Activated naive CD4-positive, alpha-beta T cell treated with anti-CD3 and anti-CD28 coated beads, Interleukin-2, amount 50 U/mL, for 72 hours (primary cell): Measurements from ENCODE around the gene KLHL14. TPM values are rescaled to one million over a fixed set of nuclear protein-coding genes. Genes with fewer than 3 reads are reported as not detected.
"Not testable (repeated sequence)": the region's sequence is repeated elsewhere in the genome, so short reads cannot be mapped to it uniquely, and the experiment has no call there.

Source experiments
- ATAC-seq, 2 donors: fragments of 150-1000 bp; cut with Tn5 transposase; 2 replicates each; pipeline ENCODE4 v1.10.0; 2021; ENCODE audit warnings: mild to moderate bottlenecking in 2 of 2, moderate library complexity in 2 of 2
- DNase-seq, 2 donors: peaks; one replicate each; pipeline ENCODE4 v3.0.0; 2021 to 2022; ENCODE audit warnings: low spot score in 2 of 2
- H3K27ac Mint-ChIP-seq, 2 donors: one replicate each; pipeline ENCODE4 v1.8.0; 2022; ENCODE audit warnings: mild to moderate bottlenecking in 2 of 2, mixed read lengths in 2 of 2
- H3K36me3 Mint-ChIP-seq, 2 donors: one replicate each; pipeline ENCODE4 v1.8.0; 2022; ENCODE audit warnings: mixed read lengths in 2 of 2
- H3K9me3 Mint-ChIP-seq, 2 donors: one replicate each; pipeline ENCODE4 v1.8.0; 2022; ENCODE audit warnings: mixed read lengths in 2 of 2
- total RNA-seq, 2 donors: library from RNA; stranded (reverse); gene quantifications; one replicate each; pipeline ENCODE4 v1.2.3, GENCODE V29; 2022

KLHL14 gene
- total RNA-seq, 2 donors from 2014 or later = not detected

DNA sequence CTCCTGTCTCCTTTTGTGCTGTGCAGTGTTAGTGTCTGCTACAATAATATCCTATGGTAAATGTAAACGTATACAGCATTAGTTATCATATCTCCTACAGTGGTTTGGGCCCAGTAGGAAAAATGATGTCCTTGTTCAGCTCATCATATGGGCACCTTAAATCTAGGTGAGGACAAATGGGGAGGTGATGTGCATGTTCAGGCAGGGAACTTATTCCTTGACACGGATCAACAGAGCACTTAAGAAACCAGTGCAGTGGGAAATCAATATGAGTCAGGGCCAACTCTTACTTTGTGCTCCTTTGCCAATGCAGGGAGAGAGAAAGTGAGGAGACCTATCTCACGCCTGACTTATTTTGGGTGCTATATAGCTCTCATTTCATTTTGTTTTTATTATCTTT lies 76.4 kb downstream of the KLHL14 start:
- H3K27ac Mint-ChIP-seq = no peak overlapping the region
- H3K9me3 Mint-ChIP-seq = no peaks in the 10 kb centered on the region
- no peak for ATAC-seq
- no peak for DNase-seq
- no peaks in the 10 kb centered on the region for H3K36me3 Mint-ChIP-seq

DNA sequence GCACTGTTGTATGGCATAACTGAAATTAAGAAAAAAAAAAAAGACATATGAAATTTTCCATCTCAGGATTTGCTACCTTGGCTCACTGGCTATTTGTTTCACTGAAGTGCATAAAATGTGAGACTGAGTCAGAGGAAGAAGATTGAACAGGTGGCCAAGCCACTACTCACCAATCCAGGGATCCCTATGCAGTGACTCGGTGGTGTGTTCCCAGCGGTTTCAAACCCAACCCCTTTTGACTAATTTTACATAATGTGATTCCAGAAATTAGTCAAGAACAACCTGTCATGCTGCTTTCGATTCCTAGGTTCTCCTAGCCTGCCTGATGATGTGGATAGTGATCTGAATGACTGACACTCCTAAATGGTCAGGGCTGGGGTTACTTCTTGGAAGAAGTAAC lies 77.3 kb downstream of the KLHL14 start:
- Mint-ChIP-seq H3K36me3 (no peaks in the 10 kb centered on the region), H3K27ac (no peak overlapping the region), H3K9me3 (no peaks in the 10 kb centered on the region)
- no peak for DNase-seq
- peak; percentile 59 to 65 for ATAC-seq

DNA sequence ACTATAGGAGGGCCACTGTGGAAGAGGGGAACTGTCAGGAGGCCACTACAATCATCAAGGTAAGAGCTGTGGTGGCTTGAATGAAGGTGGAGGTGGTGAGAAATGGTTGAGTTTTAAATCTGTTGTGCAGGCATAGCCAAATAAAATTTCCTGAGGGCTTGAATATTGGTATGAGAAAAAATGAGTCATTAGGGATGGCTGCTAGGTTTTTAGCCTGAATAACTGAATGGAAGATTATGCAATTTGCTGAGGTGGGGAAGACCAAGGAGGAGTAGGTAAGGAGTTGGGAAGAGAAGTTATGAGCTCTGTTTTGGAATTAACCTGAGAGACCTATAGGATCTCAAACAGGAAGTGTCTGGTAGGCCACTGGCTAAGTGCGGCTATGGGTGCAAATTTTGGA lies 84.0 kb downstream of the KLHL14 start:
- H3K9me3 Mint-ChIP-seq = no peaks in the 10 kb centered on the region
- ATAC-seq = no peak
- H3K27ac Mint-ChIP-seq = no peak overlapping the region
- no peak for DNase-seq
- H3K36me3 Mint-ChIP-seq = no peaks in the 10 kb centered on the region

DNA sequence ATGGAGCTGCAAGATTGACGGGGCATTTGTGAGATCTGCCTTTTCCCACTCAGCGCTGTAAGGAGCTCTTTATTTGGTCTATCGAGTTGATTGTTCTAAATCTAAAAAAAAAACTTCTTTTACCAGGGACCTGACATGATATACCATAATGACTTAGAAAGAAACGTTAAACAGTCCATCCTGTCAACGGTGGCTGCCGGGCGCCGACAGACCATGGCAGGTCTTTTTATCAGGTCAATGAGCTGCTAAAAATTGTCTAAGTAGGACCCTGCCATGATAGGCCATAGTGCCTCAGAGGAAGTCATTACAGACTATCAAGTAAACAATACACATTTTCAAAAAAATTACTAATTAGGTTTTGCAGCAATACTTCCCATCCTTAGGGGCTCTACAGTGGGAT lies 87.9 kb downstream of the KLHL14 start:
- Mint-ChIP-seq H3K27ac (no peak overlapping the region), H3K36me3 (no peaks in the 10 kb centered on the region), H3K9me3 (no peaks in the 10 kb centered on the region)
- no peak for ATAC-seq
- no peak for DNase-seq

DNA sequence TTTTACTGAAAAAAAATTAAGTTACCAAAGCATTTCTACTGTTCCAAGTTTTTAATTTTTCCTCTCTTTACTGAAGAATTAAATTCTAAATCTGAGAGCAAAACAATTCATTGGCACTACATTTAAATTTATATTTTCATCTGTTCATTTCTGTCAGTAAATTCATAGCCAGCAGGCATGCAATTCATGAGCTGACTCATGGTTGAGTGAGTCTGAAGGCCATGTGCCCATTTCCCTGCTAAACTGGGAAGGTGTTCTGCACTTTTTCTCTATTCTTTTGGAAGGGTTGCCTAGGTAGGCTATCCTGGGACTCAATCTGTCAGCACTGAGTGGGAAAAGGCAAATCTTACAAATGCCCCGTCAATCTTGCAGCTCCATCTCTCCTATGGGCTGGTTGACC lies 88.7 kb downstream of the KLHL14 start:
- H3K27ac Mint-ChIP-seq = no peak overlapping the region
- no peak for ATAC-seq
- no peaks in the 10 kb centered on the region for H3K9me3 Mint-ChIP-seq
- H3K36me3 Mint-ChIP-seq = no peaks in the 10 kb centered on the region
- no peak for DNase-seq

DNA sequence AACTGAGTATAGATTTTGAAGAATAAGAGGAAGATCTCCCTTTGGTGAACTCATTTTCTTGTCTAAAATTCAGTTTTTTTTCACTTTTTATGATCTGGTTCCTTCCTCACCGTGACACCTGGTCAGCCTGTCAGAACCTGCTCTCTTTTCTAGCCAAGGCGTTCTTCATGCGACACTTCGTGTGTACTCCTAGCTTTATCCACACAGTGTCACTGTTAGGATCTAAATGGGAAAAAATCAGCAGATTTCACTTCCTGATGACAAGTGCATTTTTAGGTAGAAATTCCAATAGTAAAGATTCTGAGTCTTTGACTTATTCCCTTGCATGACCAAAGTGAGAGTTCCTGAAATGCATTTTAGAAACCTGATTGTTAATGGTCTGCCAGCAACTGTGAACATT lies 89.8 kb downstream of the KLHL14 start:
- no peak for DNase-seq
- ATAC-seq = no peak

DNA sequence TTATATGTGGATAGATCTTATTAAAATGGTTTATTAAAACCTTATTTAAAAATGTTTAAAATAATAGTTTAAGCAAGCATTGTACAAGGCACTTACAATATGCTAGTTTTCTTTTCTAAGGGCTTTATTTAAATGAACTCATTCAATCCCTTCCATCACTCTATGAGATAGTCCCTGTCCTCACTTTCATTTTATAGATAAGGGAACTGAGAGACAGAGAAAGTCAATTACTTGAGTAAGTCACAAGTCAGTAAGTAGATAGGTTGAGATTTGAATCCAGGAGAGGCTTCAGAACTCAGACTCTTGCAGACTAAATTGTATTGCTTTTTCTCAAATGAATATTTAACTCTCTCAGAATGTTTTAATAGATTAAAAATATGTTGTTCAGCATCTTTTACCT lies 95.2 kb downstream of the KLHL14 start:
- Mint-ChIP-seq H3K27ac (no peak overlapping the region), H3K9me3 (no peaks in the 10 kb centered on the region), H3K36me3 (no peaks in the 10 kb centered on the region)
- DNase-seq (no peak), ATAC-seq (no peak)

More for the DNA sequence above, 89.8 kb downstream of the KLHL14 start:
- Mint-ChIP-seq H3K36me3 (no peaks in the 10 kb centered on the region), H3K9me3 (no peaks in the 10 kb centered on the region), H3K27ac (no peak overlapping the region)

DNA sequence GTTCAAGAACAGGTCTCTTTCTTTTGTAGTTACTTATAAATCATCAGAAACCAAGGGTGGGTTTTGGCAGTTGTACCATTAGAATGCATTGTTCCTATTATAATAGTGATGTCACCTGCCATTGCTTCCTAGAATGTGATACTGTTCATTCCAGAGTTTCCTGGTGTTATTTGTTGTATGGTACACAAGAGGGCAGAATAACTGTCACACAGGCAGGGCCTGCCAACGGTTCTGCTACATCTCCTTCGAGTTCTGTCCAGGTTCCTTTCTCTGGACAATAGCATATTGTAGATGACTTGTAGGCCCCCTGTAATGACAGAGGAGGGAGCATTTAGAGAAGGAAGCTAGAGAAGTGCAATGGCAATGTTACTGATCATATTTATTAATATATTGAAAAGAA lies 98.3 kb downstream of the KLHL14 start:
- ATAC-seq (no peak), DNase-seq (no peak)
- H3K27ac Mint-ChIP-seq = no peak overlapping the region
- H3K9me3 Mint-ChIP-seq = peaks cover 0 to 2% of the 10 kb centered on the region in 2 donors
- H3K36me3 Mint-ChIP-seq = no peaks in the 10 kb centered on the region

DNA sequence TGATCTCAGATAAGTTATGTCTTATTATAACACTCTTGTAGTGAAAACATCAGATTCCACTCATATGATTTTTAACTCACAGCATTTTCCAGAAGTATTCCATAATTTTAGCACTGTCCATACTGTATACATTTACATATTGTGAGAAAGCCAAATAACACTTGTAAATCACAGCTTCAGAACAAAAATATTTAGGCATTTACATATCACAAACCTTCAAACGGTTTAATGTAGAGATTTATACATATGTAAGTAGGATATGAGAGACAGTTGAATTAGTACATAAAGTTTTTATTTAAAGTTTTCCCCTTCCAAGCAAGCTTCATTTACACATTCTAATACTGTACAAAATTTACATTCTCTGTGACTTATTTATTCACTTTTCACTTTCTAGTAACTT lies 100.4 kb downstream of the KLHL14 start:
- Mint-ChIP-seq H3K36me3 (no peaks in the 10 kb centered on the region), H3K27ac (no peak overlapping the region), H3K9me3 (peaks cover 0 to 4% of the 10 kb centered on the region in 2 donors)
- no peak for DNase-seq
- ATAC-seq = no peak

DNA sequence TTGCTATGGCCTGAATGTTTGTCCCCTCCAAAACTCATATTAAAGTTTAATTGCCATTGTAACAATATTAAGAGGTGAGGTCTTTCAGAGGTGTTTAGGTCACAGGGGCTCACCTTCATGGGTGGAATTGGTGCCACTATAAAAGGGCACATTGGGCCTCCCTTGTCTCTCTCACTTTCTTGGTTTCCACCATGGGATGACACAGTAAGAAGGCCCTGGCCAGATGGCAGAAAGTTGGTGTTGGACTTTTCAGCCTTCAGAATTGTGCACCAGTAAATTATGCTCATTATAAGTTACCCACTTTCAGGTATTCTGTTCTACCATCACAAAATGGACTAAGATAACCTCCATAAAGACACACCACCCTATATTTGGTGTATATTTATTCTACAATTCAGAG lies 102.1 kb downstream of the KLHL14 start:
- Mint-ChIP-seq H3K27ac (no peak overlapping the region), H3K36me3 (no peaks in the 10 kb centered on the region), H3K9me3 (peaks cover 0 to 4% of the 10 kb centered on the region in 2 donors)
- DNase-seq (no peak), ATAC-seq (no peak)

DNA sequence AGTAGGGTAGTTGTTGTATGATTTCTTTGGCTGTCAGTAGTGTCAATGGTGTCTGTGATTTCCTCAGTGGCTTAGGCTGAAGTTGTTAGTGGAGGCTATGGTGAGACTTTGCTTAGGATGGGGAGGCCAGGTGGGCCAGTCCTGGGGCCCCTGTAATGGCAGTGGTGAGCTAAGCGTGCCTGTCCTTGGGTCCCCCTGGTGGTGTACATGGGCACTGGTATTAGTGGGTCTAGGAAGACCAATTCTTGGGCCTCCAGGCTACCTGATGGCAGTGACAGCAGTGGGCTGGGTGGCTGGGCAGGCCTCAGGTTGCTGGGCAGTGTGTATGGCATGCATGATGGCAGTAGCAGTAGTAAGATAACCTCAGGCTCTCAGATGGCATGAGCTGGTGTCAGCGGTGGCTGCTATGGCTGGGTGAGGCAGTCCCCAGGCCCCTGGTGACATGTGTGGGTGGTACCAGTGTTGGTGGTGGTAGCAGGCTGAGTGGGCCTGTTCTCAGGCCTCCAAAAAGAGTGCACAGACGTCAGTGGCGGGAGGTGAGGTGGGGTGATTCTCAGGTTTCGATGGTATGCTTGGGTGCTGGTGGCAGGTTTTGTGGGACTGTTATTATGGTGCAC lies 103.2 kb downstream of the KLHL14 start:
- H3K9me3 Mint-ChIP-seq = peaks cover 0 to 4% of the 10 kb centered on the region in 2 donors
- ATAC-seq = no peak
- no peak for DNase-seq
- no peak overlapping the region for H3K27ac Mint-ChIP-seq
- no peaks in the 10 kb centered on the region for H3K36me3 Mint-ChIP-seq

DNA sequence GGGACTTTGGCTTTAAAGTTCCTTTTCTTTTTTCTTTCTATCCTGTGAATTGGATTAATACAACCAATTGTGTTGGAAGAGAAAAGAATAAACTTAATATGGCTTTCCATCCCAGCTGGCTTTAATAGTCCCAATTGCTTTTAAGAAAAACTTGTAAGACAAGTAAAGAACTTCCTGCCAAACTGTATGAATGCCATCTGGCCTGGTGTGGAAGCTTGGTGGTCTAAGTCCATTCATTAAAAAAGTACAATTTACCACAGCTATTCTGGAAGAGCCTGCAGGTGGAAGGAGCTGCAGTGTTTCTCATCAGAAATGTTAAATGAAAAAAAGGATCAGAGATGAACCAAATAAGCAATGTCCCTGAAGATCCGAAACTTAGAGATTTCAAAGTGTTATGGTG lies 103.9 kb downstream of the KLHL14 start:
- no peak for DNase-seq
- H3K9me3 Mint-ChIP-seq = peaks cover 0 to 4% of the 10 kb centered on the region in 2 donors
- H3K36me3 Mint-ChIP-seq = no peaks in the 10 kb centered on the region
- ATAC-seq = no peak
- no peak overlapping the region for H3K27ac Mint-ChIP-seq

DNA sequence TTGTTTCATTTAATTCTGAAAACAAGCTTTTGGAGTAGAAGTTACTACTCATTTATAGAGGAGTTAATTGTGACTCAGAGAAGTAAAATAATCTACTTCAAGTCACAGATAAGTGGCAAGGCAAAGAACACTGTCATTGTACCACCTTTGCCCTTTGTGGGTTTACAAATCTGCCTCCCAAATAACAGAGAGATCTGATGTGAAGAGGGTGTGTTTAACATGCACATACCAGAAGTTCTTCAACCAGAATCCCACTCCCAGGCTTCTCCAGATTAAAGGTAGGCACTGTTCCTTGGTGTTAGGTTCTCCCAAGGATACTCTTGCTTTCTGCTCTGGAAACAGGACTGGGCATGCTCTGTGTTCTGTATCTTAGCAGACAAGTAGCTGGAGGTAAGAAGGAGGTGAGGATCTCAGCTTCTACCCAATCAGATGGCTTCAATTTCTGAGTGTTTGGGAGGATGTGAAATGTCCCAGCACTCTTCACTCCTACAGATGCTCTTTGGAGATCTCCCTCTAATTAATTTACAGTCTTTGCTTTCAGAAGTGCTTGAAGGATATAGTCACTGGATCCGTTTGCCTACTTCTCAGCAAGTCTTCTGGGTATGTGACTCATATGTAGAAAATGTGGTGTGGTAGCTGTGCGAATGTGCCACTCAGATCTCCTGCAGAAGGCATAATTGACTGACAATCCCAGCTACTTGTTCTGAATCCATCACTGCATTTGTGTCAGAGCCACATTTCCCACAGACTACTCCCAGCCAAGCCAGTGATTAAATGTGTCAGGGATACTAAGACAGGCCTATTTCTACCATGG lies 111.1 kb downstream of the KLHL14 start:
- Mint-ChIP-seq H3K36me3 (no peaks in the 10 kb centered on the region), H3K9me3 (peaks cover 0 to 6% of the 10 kb centered on the region in 2 donors), H3K27ac (no peak overlapping the region)
- ATAC-seq (peak in 1 of 2 donors; percentile 30), DNase-seq (no peak)

DNA sequence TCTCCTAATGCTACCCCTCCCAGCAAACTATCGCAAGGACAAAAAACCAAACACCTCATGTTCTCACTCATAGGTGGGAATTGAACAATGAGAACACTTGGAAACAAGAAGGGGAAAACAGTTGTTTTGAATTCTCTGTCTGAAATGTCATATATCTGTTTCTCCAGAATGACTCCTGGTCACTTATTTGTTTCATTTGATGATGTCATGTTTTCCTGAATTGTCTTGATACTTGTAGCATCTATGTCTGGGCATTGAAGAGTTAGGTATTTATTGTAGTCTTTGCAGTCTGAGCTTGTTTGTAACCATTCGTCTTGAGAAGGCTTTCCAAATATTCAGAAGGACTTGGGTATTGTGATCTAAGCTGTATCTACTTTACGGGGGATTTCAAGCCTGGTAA lies 118.3 kb downstream of the KLHL14 start:
- not testable (repeated sequence) for H3K36me3 Mint-ChIP-seq, DNase-seq, H3K27ac Mint-ChIP-seq, H3K9me3 Mint-ChIP-seq, ATAC-seq

DNA sequence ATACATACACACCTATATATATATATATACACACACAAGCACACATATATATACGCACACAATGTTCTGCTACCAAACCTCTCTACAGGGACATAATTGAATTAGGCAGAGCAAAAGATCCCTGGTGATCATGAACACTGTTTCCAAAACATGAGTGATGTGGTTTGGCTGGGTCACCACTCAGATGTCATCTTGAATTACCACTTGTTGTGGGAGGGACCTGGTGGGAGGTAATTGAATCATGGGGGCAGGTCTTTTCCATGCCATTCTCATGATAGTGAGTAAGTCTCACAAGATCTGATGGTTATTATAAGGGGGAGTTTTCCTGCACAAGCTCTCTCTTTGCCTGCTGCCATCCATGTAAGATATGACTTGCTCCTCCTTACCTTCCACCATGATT lies 135.2 kb downstream of the KLHL14 start:
- not testable (repeated sequence) for DNase-seq, H3K27ac Mint-ChIP-seq, H3K36me3 Mint-ChIP-seq, ATAC-seq, H3K9me3 Mint-ChIP-seq

DNA sequence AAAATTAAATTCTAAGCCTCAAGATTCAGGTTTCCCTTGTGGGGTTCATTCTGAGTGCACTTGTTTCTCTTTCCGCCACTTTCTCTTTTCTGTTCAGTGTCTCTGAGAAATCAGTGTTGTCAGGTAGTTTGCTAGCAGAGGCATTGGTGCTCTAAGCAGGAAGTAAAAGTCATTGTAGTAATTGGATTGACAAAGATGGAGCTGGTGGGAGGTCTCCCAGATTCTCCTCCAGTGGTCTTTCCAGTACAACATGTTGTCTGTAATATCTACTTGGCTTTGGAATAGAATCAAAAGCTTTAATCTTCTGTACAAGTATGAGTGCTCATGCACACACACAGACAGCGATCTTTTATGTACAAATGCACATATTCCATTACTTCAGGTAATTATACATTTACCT lies 135.6 kb downstream of the KLHL14 start:
- ATAC-seq (no peak), DNase-seq (no peak)
- Mint-ChIP-seq H3K9me3 (no peaks in the 10 kb centered on the region), H3K36me3 (no peaks in the 10 kb centered on the region), H3K27ac (no peak overlapping the region)

DNA sequence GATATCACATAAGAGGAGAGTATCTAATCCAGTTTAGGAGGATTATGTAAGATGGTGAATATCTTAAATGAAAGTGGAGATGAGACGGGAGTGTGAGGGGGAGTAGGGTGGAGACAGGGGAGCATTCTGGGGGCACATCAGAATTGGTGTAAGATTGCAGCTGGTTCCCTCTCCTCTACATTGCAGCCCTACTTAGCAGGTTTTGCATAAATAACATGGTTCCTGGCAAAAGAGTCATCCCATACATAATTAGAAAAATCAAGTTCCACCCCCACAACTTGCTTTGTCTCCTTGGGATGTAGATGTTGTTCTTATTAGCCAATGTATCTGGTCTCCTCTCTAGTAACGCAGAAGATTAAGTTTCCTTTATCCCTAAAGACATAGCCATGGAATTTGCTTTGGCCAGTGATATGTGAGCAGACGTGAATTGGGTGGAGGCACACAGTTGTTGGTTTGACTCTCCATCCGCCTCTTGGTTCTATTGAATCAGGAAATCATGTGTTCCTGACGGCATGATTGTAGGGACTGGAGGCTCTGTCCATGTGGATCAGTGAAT lies 137.9 kb downstream of the KLHL14 start:
- DNase-seq (no peak), ATAC-seq (no peak)
- H3K9me3 Mint-ChIP-seq = no peaks in the 10 kb centered on the region
- no peaks in the 10 kb centered on the region for H3K36me3 Mint-ChIP-seq
- H3K27ac Mint-ChIP-seq = no peak overlapping the region
